GM21737 (cell line): ENCODE results near the gene PDGFRB.
"Not testable (repeated sequence)": the region's sequence is repeated elsewhere in the genome, so short reads cannot be mapped to it uniquely, and the experiment has no call there.

Experiments
- ATAC-seq: cut with Tn5 transposase; IDR thresholded peaks from one replicate; pipeline ENCODE4 v1.9.1; 2021; ENCODE audit warnings: mild to moderate bottlenecking, moderate library complexity; ENCODE audit not compliant: unreplicated experiment

The PDGFRB gene

DNA sequence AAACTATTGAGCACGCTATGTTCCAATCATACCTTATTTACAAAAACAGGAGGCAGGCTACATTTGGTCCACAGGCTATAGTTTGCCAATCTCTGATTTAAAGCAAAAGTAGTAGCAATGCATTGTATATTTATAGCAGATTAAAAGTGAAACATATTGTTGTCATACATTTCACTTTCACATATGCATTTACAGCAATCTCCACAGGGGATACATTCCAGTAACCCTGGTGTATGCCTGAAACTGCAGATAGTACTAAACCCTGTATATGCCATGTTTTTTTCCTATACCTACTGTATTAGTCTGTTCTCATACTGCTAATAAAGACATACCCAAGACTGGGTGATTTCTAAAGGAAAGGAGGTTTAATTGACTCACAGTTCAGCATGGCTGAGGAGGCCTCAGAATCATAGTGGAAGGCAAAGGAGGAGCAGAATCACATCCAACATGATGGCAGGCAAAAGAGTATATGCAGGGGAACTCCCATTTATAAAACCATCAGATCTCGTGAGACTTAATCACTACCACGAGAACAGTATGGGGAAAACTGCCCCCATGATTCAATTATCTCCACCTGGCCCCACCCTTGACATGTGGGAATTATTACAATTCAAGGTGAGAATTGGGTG is 63.4 kb downstream of the PDGFRB start:
- no peak for ATAC-seq

DNA sequence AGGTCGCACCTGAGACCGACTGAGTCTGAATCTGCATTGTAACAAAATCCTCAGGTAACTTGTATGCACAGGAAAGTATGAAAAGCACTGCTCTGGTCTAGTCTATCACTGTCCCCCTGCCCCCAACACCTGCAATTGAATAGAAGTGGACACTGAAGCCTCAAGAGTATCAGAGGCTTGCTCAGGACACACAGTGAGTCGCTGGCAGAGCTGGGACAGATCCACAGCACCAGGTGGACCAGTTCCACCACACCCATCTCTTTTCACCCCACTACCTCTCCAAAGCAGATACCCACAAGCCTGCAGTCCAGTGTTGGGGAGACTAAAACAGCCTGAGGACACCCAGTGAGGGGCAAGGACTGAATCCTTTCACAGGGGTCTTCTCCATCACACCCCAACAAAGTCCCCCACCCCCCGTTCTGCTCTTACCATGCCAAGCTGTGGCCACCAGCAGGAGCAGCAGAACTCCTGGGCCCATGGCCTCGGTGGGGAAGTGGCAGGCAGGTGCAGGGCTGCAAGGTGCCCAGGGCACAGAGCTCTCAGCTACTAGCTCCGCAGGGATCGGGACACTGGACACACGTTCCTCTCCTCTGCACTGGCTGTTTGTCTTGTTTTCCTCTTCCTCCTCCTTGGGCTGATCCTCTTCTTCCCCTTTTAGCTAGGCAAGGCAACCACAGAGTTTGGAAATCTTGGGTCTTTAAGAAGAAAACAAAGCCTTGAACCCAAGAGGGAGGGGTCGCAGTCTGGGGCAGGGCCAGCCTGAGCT is 69.5 kb downstream of the PDGFRB start, which contains the start of gene CSF1R:
TSS of gene CSF1R (minus strand) at position 605 of the 766 bp plus-strand sequence. CDS start at position 478, 127 bp downstream.
- ATAC-seq = no peak

DNA sequence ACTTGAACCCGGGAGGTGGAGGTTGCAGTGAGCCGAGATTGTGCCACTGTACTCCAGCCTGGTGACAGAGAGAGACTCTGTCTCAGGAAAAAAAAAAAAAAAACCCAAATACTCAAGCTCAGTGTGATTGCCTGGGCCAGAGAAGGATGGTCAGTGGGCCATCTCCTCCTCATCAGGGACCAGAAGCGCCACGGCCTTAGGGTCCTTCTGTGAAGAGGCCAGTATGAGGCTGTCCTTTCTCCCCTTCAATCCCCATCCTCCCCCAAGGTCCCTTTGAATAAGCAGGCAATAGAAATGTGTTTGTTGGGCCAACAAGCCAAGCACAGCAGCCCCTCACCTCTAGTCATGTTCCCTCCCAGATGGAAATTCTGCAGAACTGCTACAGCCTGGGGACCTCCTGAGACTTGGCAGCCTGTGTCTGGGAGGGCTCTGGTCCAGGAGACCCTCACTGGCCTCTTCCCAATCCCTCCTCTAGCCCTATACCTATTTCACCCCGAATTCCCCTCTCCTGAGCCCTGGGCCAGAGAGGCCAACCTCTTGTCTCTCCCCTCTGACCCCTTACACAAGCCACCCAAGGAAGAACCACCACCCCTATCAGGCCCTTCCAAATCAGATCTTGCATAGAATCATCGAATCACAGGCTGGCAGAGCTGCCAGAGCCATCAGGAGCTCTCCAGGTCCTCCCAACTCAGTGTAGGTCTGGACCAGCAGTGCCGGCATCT is 70.3 kb downstream of the PDGFRB start:
- no peak for ATAC-seq

DNA sequence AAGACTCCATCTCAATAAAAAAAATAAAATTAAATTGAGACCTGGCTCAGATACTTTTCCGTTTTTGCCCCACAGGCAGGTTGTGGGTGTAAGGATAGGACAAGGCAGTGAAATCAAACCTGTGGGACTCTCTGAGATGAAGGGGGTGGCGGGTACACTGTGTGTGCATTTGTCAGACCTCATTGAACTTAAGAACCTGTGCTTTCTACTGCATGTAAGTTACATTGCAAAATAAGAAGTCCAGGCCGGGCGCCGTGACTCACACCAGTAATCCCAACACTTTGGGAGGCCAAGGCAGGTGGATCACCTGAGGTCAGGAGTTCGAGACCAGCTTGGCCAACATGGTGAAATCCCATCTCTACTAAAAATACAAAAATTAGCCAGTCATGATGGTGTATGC is 70.9 kb downstream of the PDGFRB start:
- not testable (repeated sequence) for ATAC-seq

DNA sequence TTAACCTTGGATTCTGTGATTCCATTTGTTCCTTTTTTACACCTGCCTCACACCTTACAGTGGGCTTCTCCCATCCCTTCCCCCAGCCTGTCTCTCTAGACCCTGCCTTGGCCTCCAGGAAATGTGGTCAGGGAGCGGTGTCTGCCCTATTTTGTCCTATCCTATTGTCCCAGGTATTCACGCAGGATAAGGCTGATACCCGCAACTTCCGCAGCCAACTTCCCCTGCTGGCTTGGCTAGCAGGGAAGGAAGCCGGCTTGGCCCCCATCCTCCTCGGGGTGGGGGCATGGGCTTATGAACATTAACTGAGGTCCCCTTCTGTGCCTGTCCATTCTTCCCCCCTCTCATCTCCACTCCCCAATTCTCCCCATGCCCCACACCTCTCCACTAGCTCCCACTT is 72.8 kb downstream of the PDGFRB start:
- no peak for ATAC-seq

DNA sequence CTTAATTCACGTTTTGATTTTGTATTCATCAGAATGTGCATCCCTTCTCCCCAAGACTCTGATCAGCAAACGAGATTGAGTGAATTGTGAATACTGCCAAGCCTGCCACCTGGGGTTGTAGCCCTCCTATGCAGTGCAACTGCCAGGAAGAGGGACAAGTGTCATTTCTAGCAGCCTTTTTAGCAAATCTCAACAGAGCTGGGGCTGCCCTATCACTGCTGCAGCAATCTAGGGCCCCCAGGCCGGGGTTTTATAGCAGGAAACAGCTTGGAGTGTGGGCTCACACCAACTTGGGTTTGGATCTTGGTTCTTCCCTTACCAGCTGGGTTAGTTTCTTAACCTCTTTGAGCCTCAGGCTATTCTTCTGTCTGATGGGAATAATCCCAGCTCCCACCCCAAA is 73.3 kb downstream of the PDGFRB start:
- no peak for ATAC-seq

DNA sequence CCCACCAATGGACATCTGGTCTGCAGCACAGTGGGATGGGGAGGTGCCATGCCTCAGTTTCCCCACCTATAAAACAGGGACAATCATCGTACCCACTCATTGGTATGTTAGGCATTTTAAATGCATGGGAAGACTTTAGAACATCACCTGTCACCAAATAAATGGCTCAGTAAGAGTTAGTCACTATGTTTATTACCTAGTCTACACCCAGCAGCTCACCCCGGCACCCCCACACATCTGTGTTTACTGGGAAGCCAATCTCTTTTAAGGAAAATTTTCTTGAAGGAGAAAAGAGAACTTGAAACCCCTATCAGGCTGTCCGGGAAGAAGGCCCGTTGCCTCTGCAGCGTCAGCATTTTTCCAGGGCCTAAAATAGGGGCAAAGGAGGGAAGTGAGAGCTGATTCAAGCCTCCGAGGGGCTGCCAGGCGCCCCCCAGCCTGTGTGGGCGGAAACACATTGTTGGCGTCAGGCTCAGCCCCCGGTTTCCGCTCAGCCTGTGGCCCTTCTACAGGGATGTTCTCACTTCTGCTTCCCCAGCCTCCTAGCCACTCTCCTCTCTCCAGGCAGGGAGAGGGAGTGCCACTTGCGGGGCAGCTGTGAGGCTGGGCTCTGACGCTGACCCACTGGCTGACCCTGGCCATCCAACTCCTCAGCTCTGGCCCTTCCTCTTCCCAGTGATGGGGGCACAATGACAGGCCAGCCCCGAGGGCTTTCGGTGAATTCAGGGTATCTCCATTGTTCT is 73.9 kb downstream of the PDGFRB start:
- ATAC-seq = peak; percentile 76

DNA sequence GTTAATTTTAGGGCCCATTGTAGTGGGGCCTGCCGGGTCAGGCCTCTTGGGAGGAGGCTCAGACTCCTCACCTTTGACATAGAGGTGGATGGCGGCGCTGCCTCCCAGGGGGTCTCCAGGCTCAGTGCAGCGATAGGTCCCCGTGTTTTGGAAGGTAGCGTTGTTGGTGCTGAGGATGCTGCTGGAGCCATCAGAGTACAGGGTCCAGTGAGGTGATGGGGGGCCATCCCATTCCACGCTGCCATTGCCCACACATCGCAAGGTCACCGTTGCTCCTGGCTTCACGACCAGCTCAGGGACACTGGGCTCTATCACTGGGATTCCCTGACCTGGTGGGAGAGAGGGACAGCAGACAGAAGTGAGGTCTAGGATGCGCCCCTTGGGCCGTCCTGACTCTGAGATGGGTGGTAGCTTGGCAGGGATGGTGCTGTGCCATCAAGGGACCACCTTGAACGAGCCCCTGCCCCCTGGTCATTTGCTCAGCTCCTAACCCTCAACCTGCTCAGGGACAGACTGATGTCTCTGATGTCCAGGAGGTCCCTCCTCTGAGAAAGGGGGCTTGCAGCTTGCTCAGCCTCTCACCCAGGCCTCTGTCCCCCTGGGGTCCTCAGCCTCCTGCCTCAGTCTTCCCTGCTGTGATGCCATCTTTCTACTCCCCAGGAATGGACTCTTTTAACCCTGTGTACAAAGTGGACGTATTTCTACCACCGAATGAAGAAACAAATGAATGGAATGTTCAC is 74.8 kb downstream of the PDGFRB start:
- no peak for ATAC-seq

DNA sequence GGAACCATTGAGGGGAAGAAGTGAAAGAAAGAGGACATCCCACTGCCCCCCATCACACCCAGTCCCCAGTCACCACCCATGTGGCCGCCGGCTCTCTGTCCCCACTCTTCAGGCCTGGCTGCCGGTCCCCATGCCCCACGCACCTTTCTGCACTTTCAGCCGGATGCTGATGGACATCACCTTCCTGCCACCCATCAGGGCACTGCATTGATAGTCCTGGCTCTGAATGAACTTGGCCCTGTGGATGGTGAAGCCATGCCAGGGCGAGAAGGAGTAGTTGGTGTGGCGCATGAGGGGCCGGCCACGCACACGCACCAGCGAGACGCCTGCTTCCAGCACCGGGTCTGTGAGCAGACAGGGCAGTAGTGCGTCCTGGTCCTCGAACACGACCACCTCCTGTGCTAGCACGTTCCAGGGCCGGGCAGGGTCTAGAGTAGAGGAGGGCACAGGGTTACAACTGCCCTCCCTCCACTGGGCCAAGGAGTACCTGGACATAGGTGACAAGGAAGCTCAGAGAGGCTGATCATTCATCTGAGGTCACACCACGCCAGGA is 75.7 kb downstream of the PDGFRB start:
- no peak for ATAC-seq

DNA sequence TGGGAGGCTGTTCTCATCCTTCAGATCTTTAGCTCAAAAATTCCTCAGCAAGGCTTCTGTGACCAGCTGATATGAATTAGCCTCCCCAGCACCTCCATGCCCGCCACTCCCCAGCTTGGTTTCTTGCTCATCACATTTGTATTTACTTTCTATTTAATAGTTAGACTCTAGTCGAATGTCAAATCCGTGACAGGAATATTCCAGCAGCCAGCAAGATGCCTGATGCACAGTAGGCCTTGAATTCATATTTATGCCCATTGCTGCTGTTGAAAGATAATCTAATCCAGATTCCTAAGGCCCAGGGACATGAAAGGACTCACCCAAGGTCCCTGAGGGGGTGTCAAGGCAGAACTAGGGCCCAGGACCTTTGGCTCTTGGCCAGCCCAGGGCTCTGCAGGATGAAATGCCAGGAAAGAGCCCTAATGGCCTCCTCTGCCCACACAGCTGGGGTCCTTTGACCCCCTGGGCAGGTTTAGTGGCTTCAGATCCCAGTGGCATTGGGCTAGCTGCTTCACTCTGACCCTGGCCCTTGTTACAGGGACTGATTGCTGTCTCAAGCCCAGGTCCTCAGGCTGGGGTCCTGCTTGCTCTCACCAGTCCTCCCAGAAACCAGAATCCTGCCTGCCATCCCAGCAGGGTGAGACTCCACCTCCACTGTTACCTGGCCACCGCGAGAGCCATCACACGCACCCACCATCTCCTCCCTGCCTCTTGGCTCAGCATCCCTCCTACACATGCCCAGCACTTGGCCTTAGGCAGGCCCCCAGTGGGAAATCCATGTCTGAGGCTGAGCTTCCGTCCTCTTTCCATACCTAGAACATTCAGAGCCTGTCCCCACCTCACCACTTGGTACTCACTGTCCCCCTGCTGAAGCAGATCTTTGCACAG is 76.6 kb downstream of the PDGFRB start:
- ATAC-seq = no peak

DNA sequence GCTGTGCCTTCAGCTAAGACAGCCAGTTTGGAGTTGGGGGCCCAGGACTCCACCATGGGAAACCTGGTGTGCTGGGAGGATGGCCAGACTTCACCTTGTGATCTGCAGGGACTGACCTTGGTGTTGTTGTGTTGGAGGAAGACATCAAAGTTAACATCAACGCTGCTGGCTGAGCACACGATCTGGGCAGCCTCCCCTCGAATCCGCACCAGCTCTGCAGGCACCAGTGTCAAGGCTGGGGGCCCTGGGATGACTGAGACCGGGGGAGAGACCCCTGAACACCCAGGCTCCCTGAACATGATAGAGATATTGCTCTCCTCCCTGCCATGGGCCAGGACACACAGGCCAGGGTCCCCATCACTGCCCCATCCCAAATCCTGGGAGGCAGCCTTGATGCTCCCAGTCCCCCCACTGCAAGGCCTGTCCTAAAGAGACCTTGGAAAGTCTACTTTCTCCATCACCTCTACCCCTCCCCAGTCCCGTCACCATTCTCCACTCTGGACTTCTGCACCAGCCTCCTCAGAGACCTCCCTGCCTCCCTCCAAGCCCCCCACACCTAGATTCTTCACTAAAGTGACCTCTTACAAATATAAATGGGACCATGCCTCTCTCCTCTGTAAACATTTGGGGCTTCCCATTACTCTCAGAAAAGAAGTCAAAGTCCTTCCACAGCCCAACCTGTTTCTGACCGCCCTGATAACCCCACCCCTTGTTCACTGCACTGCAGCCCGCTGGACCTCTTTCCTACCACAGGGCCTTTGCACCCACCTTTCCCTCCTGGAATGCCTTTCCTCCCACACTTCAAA is 77.4 kb downstream of the PDGFRB start:
- no peak for ATAC-seq

DNA sequence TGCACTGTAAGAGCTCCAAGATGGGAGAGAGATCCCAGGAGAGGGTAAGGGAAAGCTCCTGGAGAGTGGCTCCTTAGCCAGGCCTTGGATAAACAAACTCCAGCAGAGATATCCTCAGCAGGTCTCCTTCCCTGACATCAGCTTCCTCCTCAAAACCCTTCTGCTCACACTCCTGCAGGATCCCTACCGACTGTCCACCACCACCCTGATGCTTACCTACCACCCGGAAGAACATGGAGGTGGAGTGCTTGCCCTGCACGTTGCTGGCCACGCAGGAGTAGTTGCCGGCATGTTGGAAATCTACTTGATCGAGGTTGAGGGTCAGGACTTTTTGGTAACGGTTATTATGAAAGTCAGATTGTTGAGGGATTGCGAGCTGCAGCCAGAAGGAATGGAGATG is 78.6 kb downstream of the PDGFRB start:
- no peak for ATAC-seq

DNA sequence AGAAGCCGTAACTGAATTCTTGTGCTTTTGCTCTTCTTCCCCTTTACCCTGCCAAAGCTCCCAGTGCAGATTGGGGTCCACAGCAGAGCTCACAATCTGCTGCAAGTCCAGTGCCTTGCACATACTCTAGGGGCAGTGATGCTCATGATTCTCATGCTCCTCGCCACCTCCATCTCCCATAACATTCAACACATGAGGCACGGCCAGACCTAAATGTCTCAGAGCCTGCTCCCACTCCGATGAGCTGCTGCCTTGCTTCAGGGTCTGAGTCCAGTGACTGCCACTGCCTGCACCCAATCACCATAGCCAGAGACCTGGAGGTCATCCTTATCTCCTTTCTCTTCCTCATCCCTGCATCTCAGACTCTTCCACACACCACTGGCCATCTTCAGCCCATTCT is 79.8 kb downstream of the PDGFRB start:
- ATAC-seq = no peak

DNA sequence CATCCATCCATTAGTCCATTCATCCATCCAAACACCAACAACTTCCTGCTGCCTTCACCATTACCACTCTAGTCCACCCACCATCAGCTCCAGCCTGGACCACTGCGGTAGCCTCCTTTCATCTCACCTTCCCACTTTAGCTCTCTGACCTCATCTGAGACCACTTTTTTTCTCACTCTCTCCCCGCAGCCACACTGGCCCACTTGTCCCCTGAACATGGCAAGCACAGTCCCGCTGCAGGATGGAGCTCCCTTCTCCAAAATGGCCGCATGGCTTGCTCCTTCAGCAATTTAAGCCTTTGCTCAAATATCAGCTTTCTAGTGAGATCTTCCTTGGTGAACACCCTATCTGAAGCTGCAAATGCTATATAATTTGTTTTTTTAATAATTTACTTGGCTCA is 80.4 kb downstream of the PDGFRB start:
- no peak for ATAC-seq

DNA sequence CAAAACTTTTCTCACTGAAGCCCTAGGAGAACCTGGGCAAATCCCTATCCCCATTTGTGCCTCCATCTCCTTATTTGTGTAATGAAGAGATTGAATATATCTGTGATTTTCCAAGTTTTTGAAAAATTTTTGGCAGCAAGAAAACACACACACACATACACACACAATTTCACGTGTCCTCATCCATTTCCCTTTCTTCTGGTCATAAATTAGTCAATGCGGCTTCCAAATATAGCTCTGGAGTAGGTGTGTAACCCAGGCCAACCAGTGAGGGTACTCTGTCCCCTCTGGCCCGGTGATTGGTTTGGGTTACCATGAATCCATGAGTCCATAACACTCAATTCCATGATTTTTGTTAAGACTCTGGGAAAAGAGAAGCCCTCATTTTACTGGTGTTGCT is 82.0 kb downstream of the PDGFRB start:
- ATAC-seq = no peak

DNA sequence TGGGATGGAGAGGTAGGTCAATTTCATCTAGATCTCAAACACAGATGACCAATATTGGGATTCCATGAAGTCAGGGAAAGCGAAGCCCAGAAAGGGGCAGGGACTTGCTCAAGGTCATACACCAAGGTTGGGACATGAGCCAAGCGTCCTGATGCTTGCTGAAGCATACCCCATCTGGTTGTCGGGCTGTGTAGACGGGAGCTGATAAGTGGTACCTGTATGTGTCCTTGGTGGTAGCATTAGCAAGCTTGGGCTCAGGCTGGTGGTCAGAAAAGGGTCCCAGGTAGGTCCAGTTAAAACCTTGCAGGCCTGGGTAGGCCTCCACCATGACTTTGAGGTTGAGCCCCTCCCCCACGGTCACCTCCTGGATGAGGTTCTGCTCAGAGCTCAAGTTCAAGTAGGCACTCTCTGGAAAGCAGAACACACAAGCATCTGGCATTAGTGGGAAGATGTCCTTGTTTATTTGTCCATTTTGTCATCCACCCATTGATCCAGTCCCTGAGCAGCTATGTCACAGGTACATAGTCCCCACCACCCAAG is 82.5 kb downstream of the PDGFRB start:
- ATAC-seq = no peak

DNA sequence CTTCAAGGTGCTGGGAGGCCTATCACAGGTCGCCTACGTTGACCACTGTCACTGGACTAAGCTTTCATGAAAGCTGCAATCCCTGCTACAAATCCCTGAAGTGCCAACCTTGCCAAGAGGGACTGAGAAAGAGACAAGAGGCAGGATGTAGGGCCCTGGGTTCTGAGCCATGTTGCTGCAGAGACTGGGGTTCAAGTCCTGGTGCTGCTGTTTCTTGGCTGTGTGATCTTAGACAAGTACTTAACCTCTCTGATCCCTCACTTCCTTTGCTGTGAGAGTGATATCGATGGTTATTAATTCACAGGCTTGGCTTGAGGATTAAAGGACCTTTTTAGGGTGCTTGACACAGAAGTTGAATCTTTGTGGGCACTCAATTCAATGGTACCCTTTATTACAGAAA is 84.8 kb downstream of the PDGFRB start:
- ATAC-seq = no peak
